Hematopoietic multipotent progenitor cell treated with erythropoietin and hydrocortisone succinate and interleukin-3 and kit ligand, for 17 days (in vitro differentiated cells): Measurements from ENCODE around the gene PAPOLB.

ENCODE experiments used
- DNase-seq: peaks from one replicate; pipeline ENCODE4 v3.0.0-alpha.2; 2015; ENCODE audit warnings: low spot score

Gene PAPOLB

DNA sequence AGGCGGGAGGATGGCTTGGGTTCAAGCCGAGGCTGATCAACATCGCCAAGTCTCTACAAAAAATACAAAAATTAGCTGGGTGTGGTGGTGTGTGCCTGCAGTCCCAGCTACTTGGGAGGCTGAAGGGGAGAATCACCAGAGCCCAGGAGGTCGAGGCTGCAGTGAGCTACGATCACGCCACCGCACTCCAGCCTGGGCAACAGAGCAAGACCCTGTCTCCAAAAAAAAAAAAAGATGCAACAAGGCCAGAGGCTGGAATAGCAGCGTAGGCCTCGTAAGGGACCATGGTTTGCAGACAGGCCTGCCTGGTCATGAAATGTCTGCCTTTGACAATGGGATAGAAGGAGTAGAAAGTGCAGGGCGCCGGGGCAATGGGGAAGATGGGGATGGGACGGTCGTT, 20.0 kb downstream of the PAPOLB start:
- no peak for DNase-seq

DNA sequence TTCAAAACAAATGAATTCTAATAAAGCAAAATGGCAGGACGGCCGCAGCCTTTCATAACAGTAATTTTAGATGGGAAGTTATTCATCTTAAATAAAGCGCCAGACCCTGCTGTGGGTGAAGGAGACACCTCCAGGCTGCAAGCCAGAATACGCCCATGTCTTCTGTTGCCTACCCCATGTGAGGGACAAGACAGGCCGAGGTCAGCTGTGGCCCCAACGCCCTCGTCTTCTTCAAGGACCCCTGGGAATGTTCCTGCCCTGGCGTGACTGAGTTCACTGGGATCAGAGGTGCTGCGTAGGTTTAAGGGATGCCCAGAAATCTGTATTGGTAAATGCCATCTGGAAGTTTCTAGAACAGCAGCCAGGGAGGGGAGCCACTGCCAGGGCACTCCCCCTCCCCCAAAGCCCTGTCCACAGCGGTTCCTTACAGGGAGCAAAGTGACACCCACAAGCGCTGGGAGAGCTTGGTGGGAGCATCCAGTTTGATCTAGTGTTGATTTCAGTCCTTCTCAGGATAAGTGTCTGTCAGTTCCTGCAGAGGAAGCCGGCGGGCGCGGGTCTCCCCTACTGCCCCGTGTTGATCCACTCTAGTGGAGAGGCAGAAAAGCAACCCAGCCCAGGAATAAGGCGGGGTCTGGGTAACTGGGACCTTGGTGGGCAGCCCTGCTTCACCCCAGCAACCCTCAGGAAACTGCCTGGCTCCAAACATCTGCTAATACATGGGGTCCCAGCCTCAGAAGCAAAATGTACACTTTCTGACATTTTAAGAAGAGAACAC, 20.6 kb downstream of the PAPOLB start:
- no peak for DNase-seq

DNA sequence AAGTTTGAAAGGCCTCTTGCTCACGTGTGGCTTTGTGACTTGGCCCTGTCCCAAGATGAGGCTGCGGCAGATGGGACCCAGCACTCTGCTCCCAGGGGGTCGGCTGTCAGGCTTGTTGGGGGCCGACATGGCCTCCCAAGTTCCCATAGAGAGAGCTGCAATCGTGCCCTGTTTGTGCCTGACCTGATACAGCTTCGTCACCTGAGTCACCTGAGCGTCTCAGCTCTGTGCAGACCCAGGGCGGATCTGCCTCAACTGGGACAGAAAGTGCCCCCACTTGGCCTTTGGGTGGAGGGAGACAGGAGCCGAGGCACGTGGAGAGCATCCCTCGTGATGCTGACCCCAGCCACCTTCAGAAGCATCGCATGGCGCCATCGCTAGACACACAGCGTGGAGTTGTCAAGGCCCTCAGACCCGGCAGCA, 21.7 kb downstream of the PAPOLB start:
- no peak for DNase-seq

DNA sequence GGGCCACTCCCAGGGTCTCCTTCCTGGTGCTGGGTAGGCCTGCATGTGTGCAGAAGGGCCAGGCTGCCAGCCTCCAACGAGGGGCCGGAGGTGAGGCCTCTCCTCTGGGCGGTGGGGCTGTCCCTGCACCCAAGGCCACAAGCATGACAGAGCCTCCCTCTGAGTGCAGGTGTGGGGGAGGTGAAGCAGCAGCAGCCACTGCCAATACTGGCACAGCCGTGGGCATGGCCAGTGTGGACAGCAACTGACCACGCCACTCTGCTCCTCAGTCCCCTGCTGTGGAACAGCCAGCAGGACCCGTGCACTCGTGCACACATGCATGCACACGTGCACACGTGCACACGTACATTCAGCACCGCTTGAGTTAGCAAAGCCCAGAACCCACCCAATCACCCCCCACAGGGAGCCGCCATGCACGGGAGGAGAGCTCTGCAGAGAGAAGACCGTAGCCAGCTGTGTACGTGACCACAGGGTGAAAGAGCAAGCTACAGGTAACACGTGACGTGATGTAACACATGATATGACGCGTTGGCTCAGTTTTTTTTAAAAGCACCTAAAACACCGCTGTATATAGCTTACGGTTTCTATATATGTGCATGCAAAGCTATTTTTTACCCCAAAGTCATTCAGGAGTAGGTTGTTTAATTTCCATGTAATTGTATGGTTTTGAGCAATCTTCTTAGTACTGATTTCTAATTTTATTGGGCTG, 23.1 kb downstream of the PAPOLB start:
- DNase-seq: no peak

DNA sequence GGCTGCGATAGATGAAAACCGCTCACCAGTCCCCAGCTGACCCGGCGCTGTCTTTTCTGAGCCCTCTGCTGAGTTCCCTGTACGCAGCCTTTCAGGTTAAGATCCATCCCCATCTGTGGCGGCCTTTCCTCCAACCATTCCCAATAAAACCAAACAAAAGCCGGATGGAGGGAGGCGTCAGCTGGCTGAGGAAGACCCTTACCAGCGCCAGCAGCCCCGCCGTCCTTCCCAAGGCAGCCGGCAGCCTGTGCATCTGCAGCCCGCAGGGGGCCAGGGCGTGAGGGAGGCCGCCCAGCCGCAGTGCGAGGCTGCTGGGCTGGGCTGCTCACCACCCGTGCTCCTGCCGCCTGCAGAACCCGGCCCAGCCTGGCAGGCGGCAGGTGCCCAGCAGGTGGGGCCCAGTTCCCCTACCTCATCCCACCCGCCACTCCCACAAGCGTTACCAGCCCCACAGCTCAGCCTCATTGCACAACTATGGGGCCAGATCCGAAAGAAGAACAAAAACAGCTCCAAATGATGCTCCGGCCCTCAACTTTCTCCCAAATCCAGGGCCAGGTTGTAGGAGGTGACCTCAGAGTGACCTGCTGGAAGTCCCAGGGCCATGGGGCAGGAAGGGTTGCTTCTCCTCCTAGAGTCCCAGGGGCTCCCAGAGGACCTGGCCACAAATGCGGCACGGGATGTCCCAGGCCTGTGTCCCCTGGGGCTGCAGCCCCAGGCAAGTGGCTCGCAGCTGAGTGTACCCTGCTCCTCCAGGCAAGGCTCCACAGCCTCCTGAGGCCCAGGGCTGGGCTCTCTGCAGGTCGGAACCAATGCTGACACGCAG, 23.8 kb downstream of the PAPOLB start:
- DNase-seq: no peak

DNA sequence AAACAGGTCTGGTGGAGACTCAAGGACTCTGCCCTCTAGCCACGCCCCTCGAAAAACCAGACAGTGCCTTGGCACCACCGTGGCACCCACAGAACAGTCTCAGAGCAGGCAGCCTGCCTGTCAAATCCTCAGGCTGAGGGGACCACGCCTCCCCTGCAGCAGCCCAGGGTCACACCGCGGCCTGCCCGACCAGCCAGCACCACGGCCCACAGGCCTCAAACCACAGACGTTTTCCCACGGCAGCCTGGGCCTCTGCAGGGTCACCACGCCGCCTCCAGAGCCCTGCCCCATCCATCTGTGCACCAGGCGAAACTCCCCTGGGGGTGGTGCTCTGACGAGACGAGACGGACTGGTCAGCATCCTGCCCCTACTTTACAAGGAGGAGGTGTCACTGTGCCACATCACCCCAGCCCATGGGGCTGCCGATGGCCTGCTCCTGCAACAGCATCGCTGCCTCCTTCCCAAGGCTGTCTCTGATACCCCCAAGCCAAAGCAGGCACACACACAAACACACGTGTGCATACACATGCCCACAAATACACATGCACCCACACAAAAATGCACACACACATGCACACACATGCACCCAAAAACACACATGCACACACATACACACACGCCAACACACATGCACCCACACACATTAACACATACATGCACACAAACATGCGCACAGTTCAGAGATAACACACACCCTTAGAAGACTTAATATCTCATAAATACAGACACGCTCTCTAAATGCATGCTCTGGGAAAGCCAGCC, 24.6 kb downstream of the PAPOLB start:
- no peak for DNase-seq

DNA sequence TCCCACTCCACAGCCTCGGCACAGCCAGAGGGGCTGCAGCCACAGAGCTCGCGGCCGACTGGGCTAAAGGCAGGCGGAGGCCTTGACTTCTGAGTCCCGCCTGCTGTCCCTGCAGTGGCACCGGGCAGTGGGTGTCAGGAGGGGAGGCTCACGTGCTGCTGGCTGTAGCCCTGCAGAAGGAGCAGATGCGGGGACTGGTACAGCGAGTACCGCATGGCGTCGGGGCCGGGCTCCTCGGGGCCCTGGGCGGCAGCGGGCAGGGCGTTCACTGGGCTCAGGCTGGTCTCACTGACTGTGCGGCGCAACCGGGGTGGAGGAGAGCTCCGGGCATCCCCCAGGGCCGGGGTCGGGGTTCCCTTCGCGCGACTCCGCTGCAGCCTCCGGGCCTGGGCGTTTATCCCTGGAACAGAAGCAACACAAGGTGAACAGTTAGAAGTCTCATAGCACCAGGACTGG, 25.6 kb downstream of the PAPOLB start:
- DNase-seq: no peak

DNA sequence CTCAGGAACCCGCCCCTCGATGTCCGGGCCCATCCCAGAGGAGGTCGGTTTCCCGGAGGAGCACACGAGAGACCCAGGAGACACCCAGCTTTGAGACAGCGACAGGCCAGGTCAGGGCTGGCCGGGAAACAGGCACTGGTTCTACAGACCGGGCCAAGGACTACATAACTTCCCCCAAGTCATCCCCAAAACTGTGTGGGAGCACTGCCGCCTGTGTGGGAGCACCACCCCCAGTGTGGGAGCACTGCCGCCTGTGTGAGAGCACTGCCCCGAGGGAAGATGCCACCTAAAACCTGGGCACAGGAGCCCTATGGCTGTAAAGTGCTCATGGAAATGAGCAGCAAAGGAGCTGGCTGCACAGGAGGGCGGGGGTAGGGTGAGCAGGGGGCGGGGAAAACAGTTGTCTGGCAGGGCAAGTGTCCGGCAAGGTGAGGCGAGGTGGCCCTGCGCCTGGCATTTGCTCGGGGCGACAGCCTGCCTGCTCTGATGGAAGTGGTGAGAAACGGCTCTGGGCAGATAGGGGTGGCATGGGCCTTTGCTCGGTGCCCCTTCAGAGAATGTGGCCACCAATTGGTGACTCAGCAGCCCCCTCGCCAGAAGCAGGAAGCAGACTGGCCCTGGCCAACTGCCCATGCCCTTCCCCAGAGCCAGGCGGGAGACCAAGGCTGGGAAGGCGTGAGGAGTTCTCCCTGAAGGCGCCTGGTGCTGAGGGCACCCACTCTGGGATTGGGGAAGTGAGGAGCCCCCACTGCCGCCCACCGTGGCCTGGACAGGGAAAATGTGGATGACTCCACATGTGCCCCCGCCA, 26.2 kb downstream of the PAPOLB start:
- DNase-seq: no peak

DNA sequence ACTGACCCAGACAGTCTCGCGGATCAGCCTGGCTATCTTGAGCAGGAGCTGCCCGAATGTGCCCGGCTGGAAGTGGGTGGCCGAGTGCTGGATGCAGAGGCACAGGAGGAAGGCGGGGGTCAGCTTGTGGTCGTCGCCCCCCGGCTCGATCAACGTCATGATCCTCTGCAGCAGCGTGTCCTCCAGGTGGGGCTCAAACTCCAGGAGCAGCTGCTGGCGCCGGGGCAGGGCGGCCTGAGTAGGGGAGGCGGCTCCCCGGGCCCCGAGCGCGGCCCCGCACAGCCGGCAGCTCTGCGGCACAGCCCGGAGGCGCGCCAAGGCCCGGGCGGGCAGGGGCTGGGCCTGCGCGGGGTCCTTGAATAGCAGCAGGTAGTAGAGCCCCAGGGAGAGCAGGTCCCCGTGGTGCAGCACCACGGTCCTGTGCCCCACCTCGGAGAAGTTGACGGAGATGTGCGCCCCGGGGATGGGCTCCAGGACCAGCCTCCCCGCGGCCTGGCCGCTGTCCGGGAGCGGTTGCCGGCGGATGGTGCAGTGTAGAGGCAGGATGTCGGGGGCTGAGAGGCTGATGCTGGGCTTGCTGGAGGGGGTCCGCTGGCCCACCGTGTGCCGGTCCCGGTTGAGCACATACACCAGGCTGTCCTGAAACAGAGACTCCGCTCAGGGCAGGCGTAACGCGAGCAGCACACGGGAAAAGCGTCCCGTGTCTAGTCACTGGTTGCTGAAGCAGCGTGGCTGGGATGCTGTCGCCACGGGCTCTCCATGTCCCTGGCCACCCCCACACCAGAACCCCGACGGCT, 27.0 kb downstream of the PAPOLB start:
- DNase-seq: no peak

DNA sequence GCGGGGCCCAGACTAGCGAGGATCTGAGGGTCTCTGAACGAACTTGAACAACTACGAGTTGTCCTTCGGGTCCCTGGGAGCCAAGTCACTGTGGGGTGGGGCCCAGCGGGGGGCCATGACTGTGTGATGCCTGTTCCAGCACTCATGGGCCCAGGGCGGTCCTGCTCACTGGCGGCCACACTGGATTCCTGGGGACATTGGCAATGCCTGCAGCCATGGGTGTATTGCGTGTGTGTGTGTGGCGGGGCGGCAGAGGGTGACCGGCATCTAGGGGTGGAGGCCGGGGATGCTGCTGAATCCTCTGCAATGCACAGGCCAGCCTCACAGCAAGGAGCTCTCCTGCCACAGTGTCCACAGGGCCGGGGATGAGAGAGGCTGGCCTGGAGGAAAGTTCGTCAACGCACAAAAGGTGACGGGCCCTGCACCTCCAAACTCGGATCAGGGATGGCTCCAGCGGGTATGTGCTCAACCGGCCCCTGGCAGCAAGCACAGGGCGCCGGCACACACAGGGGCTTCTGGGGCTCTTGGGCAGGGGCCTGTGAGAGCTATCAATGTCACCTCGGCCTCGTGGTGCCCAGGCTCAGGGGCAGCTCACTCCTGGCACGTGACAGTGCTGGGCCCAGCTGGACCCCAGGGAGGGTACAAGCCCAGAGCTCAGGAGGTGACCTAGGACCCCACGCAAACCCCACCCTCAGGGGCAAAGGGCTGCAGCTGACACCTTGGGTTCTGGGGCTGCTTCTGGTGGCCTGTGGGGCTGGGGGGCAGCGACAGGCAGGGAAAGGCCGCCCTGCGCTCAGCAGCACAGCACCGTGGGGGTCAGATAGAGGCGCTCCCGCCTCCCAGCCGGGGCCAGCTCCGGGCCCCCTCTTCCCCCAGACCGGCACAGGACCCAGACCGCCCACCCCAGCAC, 27.9 kb downstream of the PAPOLB start:
- DNase-seq: no peak

DNA sequence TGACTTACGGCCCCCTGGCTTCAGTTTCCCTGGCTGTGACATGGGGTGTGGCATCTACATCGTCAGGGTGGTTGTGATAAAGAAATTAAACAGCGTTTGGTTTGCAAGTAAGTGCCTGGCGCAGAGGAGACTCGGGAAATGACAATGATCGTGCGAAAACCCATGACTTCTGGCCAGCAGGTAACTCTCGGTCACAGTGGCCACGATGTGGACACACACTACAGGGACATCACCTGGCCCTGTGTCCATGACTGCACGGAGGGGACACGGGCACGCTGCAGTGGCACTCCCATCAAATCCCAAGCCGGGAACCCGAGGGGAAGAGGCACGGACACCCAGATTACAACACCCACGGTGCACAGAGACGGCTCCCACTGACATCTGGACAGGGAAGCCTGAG, 28.7 kb downstream of the PAPOLB start:
- DNase-seq: no peak

DNA sequence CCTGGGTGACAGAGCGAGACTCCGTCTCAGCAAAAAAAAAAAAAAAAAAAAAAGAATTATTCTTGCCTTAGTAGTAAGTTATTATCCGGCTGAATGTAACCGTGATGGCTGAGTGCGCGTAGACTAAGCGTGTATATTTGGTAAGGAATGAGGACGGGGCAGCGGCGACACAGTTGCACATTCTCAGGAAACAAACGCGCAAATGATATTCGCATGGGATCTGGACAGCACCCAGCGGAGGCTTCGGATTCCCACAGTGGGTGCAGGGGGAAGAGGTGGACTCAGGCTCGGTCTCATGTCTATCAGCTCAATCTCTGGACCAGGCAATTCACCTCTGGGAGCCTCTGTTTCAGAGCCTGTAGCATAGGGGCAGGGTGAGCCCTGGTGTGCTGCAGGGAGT, 29.1 kb downstream of the PAPOLB start:
- DNase-seq: no peak

DNA sequence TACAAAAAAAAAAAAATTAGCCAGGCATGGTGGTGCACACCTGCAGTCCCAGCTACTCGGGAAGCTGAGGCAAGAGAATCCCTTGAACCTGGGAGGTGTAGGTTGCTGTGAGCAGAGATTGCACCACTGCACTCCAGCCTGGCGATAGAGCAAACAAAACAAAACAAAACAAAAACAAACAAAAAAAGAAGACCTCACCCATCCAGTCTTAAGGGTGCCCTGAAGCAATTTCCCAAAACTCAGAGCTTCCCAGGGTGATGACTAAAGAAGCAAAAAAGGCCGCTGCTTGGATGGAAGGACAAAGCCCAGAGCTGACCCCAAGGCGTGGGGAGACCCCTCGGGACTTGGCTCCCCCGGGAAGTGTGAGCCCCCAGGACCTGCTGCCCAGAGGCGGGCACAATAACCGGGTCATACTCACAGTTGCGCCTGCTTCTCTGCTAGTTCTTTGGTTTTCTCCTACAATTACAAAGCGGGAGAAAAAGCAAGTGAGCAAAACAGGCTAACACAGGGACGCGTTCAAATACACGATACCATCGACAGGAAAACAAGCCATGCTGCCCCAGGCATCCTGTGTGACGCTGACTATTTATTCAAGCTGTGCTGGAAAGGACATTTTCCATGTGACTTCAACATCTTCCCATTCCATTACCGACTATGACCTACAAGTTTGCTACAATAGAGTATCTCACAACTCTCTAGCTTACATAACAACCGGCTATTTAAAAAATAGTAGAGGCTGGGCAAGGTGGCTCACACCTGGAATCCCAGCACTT, 29.9 kb downstream of the PAPOLB start:
- no peak for DNase-seq

DNA sequence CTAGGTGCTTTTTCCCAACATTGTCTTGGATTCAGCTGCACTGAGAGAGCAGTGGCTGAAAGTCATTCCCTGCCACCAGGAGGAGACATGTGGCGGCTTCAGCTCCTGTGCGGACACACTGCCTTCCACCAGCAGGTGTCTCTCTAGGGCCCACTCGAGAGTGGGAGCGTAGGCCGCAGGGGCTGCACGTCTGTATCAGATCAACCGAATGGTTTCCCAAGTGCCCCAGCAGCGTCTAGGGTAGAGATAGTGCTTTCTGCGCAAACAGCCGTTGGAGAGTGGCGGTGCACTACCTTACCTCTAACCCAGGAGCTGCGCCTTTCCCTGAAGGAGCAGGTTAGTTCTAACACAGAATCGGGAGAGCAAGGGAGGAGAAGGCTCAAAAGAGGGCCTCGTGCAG, 31.7 kb downstream of the PAPOLB start:
- DNase-seq: peak; percentile 23

DNA sequence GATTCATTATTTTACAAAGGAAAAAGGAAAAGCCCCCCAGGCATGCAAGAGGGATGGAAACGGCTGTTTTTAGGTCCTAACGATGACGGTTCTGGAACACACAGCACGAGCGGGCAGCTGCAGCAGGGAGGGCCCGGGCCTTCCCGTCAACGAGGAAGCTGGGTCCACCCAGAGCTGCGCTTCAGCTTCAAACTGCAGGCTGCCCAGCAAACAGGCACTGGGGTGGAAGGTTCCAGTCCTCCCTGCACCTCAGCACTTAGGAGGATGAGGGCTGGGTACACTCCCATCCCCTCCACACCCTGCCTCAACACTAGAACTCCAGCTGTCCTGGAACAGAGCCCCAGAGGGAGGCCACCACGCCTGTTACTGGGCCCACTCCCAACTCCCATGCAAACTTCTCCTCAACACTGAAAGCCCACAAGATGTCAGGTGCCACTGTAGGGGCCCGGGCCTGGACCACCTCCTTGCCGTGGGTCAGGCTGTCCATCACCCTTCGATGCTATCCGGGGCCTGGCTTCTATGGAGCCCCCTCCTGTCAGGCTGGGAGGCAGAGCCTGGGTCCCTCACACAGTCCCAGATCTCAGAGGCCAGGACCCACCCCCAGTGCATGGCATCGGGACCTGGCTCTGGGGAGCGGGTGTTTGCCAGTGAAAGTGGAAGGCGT, 33.0 kb downstream of the PAPOLB start:
- no peak for DNase-seq

DNA sequence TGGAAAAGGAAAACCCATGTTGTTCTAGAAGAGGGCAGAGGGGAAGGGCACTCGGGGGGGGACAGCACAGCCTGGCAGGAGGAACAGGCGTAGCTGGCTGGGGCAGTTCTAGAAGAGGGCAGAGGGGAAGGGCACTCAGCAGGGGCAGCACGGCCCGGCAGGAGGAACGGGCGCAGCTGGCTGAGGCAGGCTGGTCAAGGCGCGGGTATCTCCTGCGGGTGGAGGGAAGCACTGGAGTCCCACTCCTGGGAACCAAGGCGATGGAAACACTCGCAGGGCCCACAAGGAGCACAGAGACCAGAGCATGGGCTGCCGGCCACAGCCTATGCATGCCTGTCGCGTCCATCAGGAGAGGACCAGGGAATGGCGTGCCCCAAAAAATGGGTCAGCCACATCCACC, 36.7 kb downstream of the PAPOLB start:
- no peak for DNase-seq

DNA sequence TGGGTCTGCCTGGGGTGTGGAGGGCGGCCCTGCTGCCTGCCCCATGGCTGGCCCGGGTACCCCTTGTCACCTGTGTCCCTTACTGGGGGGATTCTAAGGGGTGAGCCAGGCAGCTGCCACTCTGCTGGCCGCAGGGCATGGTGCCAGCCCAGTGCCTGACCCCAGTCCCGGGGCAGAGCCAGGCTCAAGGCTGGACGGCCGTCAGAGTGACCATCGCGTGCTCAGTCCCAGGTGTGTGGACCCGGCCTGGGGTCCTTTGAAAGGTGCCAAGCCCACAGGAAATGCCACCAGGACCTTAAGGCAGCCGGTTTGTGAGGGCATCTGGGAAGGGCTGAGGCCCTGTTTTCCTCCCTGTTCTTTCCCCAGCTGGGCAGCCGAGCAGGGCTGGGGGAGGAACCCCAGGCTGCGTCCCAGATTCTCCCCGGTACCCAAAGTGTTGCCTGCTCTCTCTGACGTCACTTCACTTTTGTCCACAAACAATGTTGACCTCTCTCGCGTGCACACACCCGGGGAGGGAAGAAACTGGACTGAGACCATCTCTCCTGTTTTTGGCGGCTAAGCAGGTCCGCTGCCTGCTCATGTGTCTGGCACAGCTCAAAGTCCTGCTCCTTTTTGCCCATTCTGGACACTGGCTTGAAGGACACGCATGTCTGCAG, 37.6 kb downstream of the PAPOLB start:
- no peak for DNase-seq
